Measurements from ENCODE around the gene SRSF8.

SRSF8 gene

GRCh38 chr11:95081010-95081409, 14.3 kb downstream of the SRSF8 start:
- no peak overlapping the region for H3K9ac ChIP-seq (ENCODE audit: low read length)
- TF ChIP-seq CTCF (IDR thresholded peaks at IDR 0.05; ENCODE audit: low read depth, low read length), result no peak
- no peak for TF ChIP-seq EZH2phosphoT487 (IDR thresholded peaks at IDR 0.05; ENCODE audit: low read depth)
- no peaks in the 10 kb centered on the region for H3K79me2 ChIP-seq (ENCODE audit: low read length)
- no peaks in the 10 kb centered on the region for H3K27me3 ChIP-seq (ENCODE audit: low read depth, low read length)
- no peak overlapping the region for H3K27ac ChIP-seq (ENCODE audit: low read length)
- no peak overlapping the region for H3K4me2 ChIP-seq (ENCODE audit: low read length)
- H3K36me3 ChIP-seq (replicated peaks; ENCODE audit: low read depth, low read length), result no peaks in the 10 kb centered on the region
- H4K20me1 ChIP-seq (ENCODE audit: insufficient read depth, low read length), result no peaks in the 10 kb centered on the region
- no peak overlapping the region for H3K4me3 ChIP-seq (ENCODE audit: low read length)
- peaks cover 8% of the 10 kb centered on the region for H3K4me1 ChIP-seq (ENCODE audit: low read length)
- no peak overlapping the region for H2AFZ ChIP-seq (ENCODE audit: low read depth, low read length)
- no peaks in the 10 kb centered on the region for H3K9me3 ChIP-seq (ENCODE audit: insufficient read depth, low read length)

DNA sequence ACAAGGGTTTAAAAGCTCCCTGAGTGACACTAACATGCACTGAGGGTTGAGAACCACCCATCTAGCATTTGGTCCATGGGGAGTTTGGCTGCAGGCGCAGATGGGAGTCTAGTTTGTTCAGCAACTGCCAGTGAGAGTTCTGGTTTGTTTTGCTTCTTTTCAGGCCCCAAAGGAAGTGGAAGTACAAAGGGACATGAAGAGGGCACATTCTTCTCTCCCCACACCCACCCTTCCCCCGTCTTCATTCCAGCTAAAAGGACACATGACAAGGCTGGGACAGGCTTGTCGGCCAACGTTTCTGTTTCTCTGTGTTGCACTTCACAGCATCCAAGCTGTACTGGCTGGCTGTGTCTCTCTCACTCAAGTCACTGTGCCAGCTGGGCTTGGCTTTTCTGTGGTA, 14.7 kb downstream of the SRSF8 start:
- Histone ChIP-seq H3K36me3 (replicated peaks; ENCODE audit: low read depth, low read length) (no peaks in the 10 kb centered on the region), H3K4me3 (ENCODE audit: low read length) (no peak overlapping the region), H3K27me3 (ENCODE audit: low read depth, low read length) (no peaks in the 10 kb centered on the region), H4K20me1 (ENCODE audit: insufficient read depth, low read length) (no peaks in the 10 kb centered on the region), H3K9me3 (ENCODE audit: insufficient read depth, low read length) (no peaks in the 10 kb centered on the region), H2AFZ (ENCODE audit: low read depth, low read length) (no peak overlapping the region), H3K4me2 (ENCODE audit: low read length) (no peak overlapping the region), H3K27ac (ENCODE audit: low read length) (no peak overlapping the region), H3K4me1 (ENCODE audit: low read length) (peaks cover 6% of the 10 kb centered on the region), H3K79me2 (ENCODE audit: low read length) (no peaks in the 10 kb centered on the region), H3K9ac (ENCODE audit: low read length) (no peak overlapping the region)
- TF ChIP-seq EZH2phosphoT487 (IDR thresholded peaks at IDR 0.05; ENCODE audit: low read depth), result no peak
- TF ChIP-seq CTCF (IDR thresholded peaks at IDR 0.05; ENCODE audit: low read depth, low read length), result no peak

GRCh38 chr11:95082576-95083001, 15.9 kb downstream of the SRSF8 start:
- Histone ChIP-seq H3K9me3 (ENCODE audit: insufficient read depth, low read length) (no peaks in the 10 kb centered on the region), H3K4me1 (ENCODE audit: low read length) (no peaks in the 10 kb centered on the region), H3K79me2 (ENCODE audit: low read length) (no peaks in the 10 kb centered on the region), H4K20me1 (ENCODE audit: insufficient read depth, low read length) (no peaks in the 10 kb centered on the region), H3K27ac (ENCODE audit: low read length) (no peak overlapping the region), H3K27me3 (ENCODE audit: low read depth, low read length) (no peaks in the 10 kb centered on the region), H3K36me3 (replicated peaks; ENCODE audit: low read depth, low read length) (no peaks in the 10 kb centered on the region), H3K9ac (ENCODE audit: low read length) (no peak overlapping the region), H3K4me3 (ENCODE audit: low read length) (no peak overlapping the region), H2AFZ (ENCODE audit: low read depth, low read length) (no peak overlapping the region), H3K4me2 (ENCODE audit: low read length) (no peak overlapping the region)
- TF ChIP-seq CTCF (IDR thresholded peaks at IDR 0.05; ENCODE audit: low read depth, low read length) (no peak), EZH2phosphoT487 (IDR thresholded peaks at IDR 0.05; ENCODE audit: low read depth) (no peak)

DNA sequence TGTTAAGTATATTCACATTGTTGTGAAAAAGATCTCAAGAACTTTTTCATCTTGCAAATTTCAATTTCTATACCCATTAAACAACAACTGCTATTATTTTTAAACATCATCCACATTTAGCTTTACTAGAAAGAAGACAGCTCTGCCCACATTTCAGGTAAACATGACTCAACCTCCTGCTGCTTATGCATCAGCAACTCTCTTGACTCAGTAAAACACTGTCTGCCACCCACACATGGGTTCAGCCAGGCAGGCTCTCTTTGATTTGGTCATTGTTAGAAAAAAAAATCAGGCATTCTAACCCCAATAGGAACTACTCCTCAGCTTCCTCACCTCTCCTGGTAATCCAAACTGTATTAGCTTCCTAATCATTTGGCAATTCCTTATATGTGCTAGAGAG, 17.8 kb downstream of the SRSF8 start:
- Histone ChIP-seq H3K4me2 (ENCODE audit: low read length) (no peak overlapping the region), H3K36me3 (replicated peaks; ENCODE audit: low read depth, low read length) (no peaks in the 10 kb centered on the region)

More for the DNA sequence above, 17.8 kb downstream of the SRSF8 start:
- Histone ChIP-seq H3K27ac (ENCODE audit: low read length) (no peak overlapping the region), H3K9me3 (ENCODE audit: insufficient read depth, low read length) (no peaks in the 10 kb centered on the region), H3K27me3 (ENCODE audit: low read depth, low read length) (no peaks in the 10 kb centered on the region), H3K4me3 (ENCODE audit: low read length) (no peak overlapping the region), H2AFZ (ENCODE audit: low read depth, low read length) (no peak overlapping the region), H3K9ac (ENCODE audit: low read length) (no peak overlapping the region), H3K4me1 (ENCODE audit: low read length) (peaks cover 6% of the 10 kb centered on the region), H3K79me2 (ENCODE audit: low read length) (no peaks in the 10 kb centered on the region), H4K20me1 (ENCODE audit: insufficient read depth, low read length) (no peaks in the 10 kb centered on the region)
- TF ChIP-seq CTCF (IDR thresholded peaks at IDR 0.05; ENCODE audit: low read depth, low read length) (no peak), EZH2phosphoT487 (IDR thresholded peaks at IDR 0.05; ENCODE audit: low read depth) (no peak)

Data from OCI-LY3 (cell line).